Tibial nerve (tissue), 4 donors: ENCODE results near the gene ST7L.

Experiments used
- CTCF ChIP-seq, 5 experiments: fragments of 200-600 bp in 3 of 5; fragments of 450-650 bp in 2 of 5; sonication (generic) in 3 of 5; IDR thresholded peaks; one replicate each; pipeline ENCODE4 v1.5.1; 2016 to 2019; ENCODE audit warnings: antibody characterized with exemption in 5 of 5, mild to moderate bottlenecking in 3 of 5, moderate library complexity in 2 of 5
- EP300 ChIP-seq, 2 donors: sonication (generic); formaldehyde crosslinking; IDR thresholded peaks; one replicate each; pipeline ENCODE4 v1.6.1; 2017; ENCODE audit warnings: antibody characterized with exemption in 2 of 2, mild to moderate bottlenecking in 1 of 2
- POLR2A ChIP-seq, 2 donors: fragments of 450-650 bp; IDR thresholded peaks; one replicate each; pipeline ENCODE4 v1.6.1; 2017; ENCODE audit warnings: antibody characterized with exemption in 2 of 2, mild to moderate bottlenecking in 2 of 2, moderate library complexity in 2 of 2

GRCh38 chr1:112643080-112643479 lies 24.1 kb upstream of the ST7L start:
- no peak for TF ChIP-seq CTCF (IDR thresholded peaks at IDR 0.05)
- TF ChIP-seq POLR2A (IDR thresholded peaks at IDR 0.05) = no peak
- TF ChIP-seq EP300 (IDR thresholded peaks at IDR 0.05) = no peak
